Fibroblast of the aortic adventitia (primary cell): ENCODE results near the gene AP1M1. TPM values are rescaled to one million over a fixed set of nuclear protein-coding genes. Genes with fewer than 3 reads are reported as not detected.

Experiments used
- DNase-seq: peaks from one replicate; pipeline ENCODE4 v3.0.0-alpha.2; 2010; ENCODE audit warnings: low read depth
- H3K4me3 ChIP-seq: 2 replicates; pipeline ENCODE4 v1.5.1; 2011; ENCODE audit warnings: low read depth, mild to moderate bottlenecking, control low read depth, low read length, moderate library complexity
- CTCF ChIP-seq: IDR thresholded peaks from 2 replicates; pipeline ENCODE4 v1.5.1; 2011; ENCODE audit warnings: mild to moderate bottlenecking, low read length, control low read depth, inconsistent platforms; ENCODE audit not compliant: insufficient read depth
- total RNA-seq: library from RNA; depleted of rRNA; stranded (reverse); fragments of >200 nt; gene quantifications from 2 replicates; pipeline ENCODE4 v1.2.3, GENCODE V29; 2012; ENCODE audit warnings: low replicate concordance

AP1M1 gene
- total RNA-seq, 1 donor: 78.5 TPM

GRCh38 chr19:16184665-16185122 is 13.0 kb upstream of the AP1M1 start:
- H3K4me3 ChIP-seq: peak overlapping the region; percentile 61
- no peak for DNase-seq
- TF ChIP-seq CTCF: no peak

- peak; percentile 99 for DNase-seq
- peak within 1 kb of the TSS; percentile 95 for H3K4me3 ChIP-seq
- no peak for TF ChIP-seq CTCF
Observed at GRCh38 chr19:16185123-16185767, 12.5 kb upstream of the AP1M1 start, which contains the start of gene FAM32A. FAM32A (plus strand) TSS chr19:16185410; CDS start chr19:16185443, 33 bp downstream.

GRCh38 chr19:16185768-16186123 is 12.0 kb upstream of the AP1M1 start:
- DNase-seq: peak; percentile 39
- peak overlapping the region; percentile 95 for H3K4me3 ChIP-seq
- peak; percentile 48 for TF ChIP-seq CTCF

GRCh38 chr19:16188521-16188920 is 9.2 kb upstream of the AP1M1 start:
- no peak for TF ChIP-seq CTCF
- DNase-seq: no peak
- no peak overlapping the region for H3K4me3 ChIP-seq

- TF ChIP-seq CTCF: no peak
- DNase-seq: no peak
Observed at GRCh38 chr19:16190198-16190597, 7.5 kb upstream of the AP1M1 start.

GRCh38 chr19:16190736-16191135 is 7.0 kb upstream of the AP1M1 start:
- no peak for DNase-seq
- no peak for TF ChIP-seq CTCF
- H3K4me3 ChIP-seq: no peak overlapping the region

More at GRCh38 chr19:16190198-16190597, 7.5 kb upstream of the AP1M1 start:
- no peak overlapping the region for H3K4me3 ChIP-seq
